ENCODE data around the gene VAMP2. TPM values are rescaled to one million over a fixed set of nuclear protein-coding genes. Genes with fewer than 3 reads are reported as not detected.

Gene VAMP2
- total and polyA plus RNA-seq, 10 of the 15 experiments (the other 5 are each of a cell fraction or from before 2014, with no cell fraction given), result 3.0 to 35.2 (median 25.0) TPM

GRCh38 chr17:8173056-8173870 is 10.5 kb upstream of the VAMP2 start (continued):
- TF ChIP-seq NR2C2 (IDR thresholded peaks at IDR 0.05; ENCODE audit: borderline replicate concordance, control insufficient read depth, insufficient read length, low read depth) (no peak), HCFC1 (IDR thresholded peaks at IDR 0.05; ENCODE audit: low read length) (peak; percentile 72), SIN3A (IDR thresholded peaks at IDR 0.05; ENCODE audit: low read depth, low read length) (no peak), BCL3 (IDR thresholded peaks at IDR 0.05; ENCODE audit: borderline replicate concordance, insufficient read depth, low read depth, low read length, poor library complexity, severe bottlenecking) (peak; percentile 99), KLF5 (IDR thresholded peaks at IDR 0.05; ENCODE audit: partially characterized antibody) (peak; percentile 97), ATF3 (IDR thresholded peaks at IDR 0.05; ENCODE audit: borderline replicate concordance, extremely low read depth, low read depth, low read length) (no peak), TARDBP (IDR thresholded peaks at IDR 0.05; ENCODE audit: borderline replicate concordance) (peak; percentile 100), SMARCA5 (IDR thresholded peaks at IDR 0.05) (peak; percentile 92; the same call in 1 of the 2 replicates), NR2C1 (IDR thresholded peaks at IDR 0.05) (peak; percentile 53), BHLHE40 (IDR thresholded peaks at IDR 0.05; ENCODE audit: borderline replicate concordance in 1 of 2, low read depth in 2 of 2, low read length in 1 of 2) (peak; percentile 85 to 95), ZNF592 (IDR thresholded peaks at IDR 0.05) (0 out of 2 replicates have a peak, but pooled peaks have one; percentile 62), HDGF (IDR thresholded peaks at IDR 0.05) (no peak), NBN (IDR thresholded peaks at IDR 0.05) (peak; percentile 100), ATF7 (IDR thresholded peaks at IDR 0.05; ENCODE audit: low read depth) (peak; percentile 87), FOS (IDR thresholded peaks at IDR 0.05; ENCODE audit: borderline replicate concordance, extremely low read depth, insufficient read length) (no peak), EZH2 (IDR thresholded peaks at IDR 0.05; ENCODE audit: borderline replicate concordance, control insufficient read depth, low read depth, low read length) (peak; percentile 96; the same call in 1 of the 2 replicates), TBL1XR1 (IDR thresholded peaks at IDR 0.05; ENCODE audit: low read depth, low read length) (no peak), CUX1 (IDR thresholded peaks at IDR 0.05; ENCODE audit: insufficient replicate concordance, low read depth, low read length) (peak; percentile 61)

All from GM12878 (cell line).